H1 (cell line): Measurements from ENCODE around the gene APP. TPM values are rescaled to one million over a fixed set of nuclear protein-coding genes. Genes with fewer than 3 reads are reported as not detected.

Experiments
- CTCF ChIA-PET: fragments of 300-600 bp; sonication (Branson Sonifier 250); formaldehyde crosslinking; loops from one replicate; lab custom pipeline; 2021; ENCODE audit not compliant: partially characterized antibody; lab: Charles Lee
- POLR2A ChIA-PET: fragments of 300-600 bp; sonication (Branson Sonifier 250); formaldehyde crosslinking; loops from one replicate; lab custom pipeline; 2021; ENCODE audit warnings: inconsistent platforms; ENCODE audit not compliant: partially characterized antibody; lab: Charles Lee
- DNase-seq, 2 experiments: peaks; one replicate each; pipeline versions ENCODE4 v3.0.0 to v3.0.0-alpha.2; 2010 to 2022; ENCODE audit warnings: low spot score in 2 of 2, low read depth in 1 of 2, mixed read lengths in 1 of 2
- FAIRE-seq: peaks from 2 replicates; lab custom pipeline; 2011; peaks lifted over from hg19 to GRCh38; lab: Jason Lieb, UNC
- H2AFZ ChIP-seq: 2 replicates; pipeline ENCODE4 v1.8.1; 2012; ENCODE audit warnings: low read length, inconsistent platforms
- H2AK5ac ChIP-seq: 2 replicates; pipeline ENCODE4 v1.6.1; 2013; ENCODE audit warnings: low read depth, low read length
- H2BK120ac ChIP-seq: replicated peaks from 2 replicates; pipeline ENCODE3; 2013; ENCODE audit warnings: low read depth, low read length, inconsistent platforms
- H2BK12ac ChIP-seq: 2 replicates; pipeline ENCODE4 v1.6.1; 2013; ENCODE audit warnings: low read depth, low read length
- H2BK15ac ChIP-seq: 2 replicates; pipeline ENCODE4 v1.6.1; 2013; ENCODE audit warnings: low read length
- H2BK20ac ChIP-seq: 2 replicates; pipeline ENCODE4 v1.6.1; 2013; ENCODE audit warnings: low read length
- H2BK5ac ChIP-seq: 2 replicates; pipeline ENCODE4 v1.6.1; 2013; ENCODE audit warnings: low read depth, low read length
- H3K14ac ChIP-seq: 2 replicates; pipeline ENCODE4 v1.6.1; 2013; ENCODE audit warnings: inconsistent platforms; ENCODE audit not compliant: insufficient read length
- H3K18ac ChIP-seq: 2 replicates; pipeline ENCODE4 v1.6.1; 2013; ENCODE audit warnings: low read length; ENCODE audit errors: extremely low read depth
- H3K23ac ChIP-seq: 2 replicates; pipeline ENCODE4 v1.6.1; 2013; ENCODE audit warnings: inconsistent platforms; ENCODE audit not compliant: insufficient read length
- H3K23me2 ChIP-seq: 2 replicates; pipeline ENCODE4 v1.6.1; 2013; ENCODE audit warnings: low read depth, low read length
- H3K27ac ChIP-seq: 2 replicates; pipeline ENCODE4 v1.6.1; 2011; ENCODE audit warnings: low read depth, low read length, inconsistent platforms
- H3K27me3 ChIP-seq, 4 experiments: replicated peaks in 1 of 4; 1 replicate in 1 of 4; 2 replicates in 3 of 4; pipeline versions ENCODE4 v1.6.1 to v1.8.1; 2011 to 2013; ENCODE audit warnings: low read length in 3 of 4, mild to moderate bottlenecking in 3 of 4, inconsistent platforms in 2 of 4, mixed read lengths in 2 of 4, moderate library complexity in 1 of 4; ENCODE audit not compliant: control insufficient read depth in 3 of 4, insufficient read depth in 3 of 4; ENCODE audit errors: extremely low read depth in 1 of 4
- H3K36me3 ChIP-seq, 4 experiments: 2 replicates each; pipeline versions ENCODE4 v1.6.1 to v1.8.1; 2011 to 2013; ENCODE audit warnings: mild to moderate bottlenecking in 4 of 4, low read length in 3 of 4, moderate library complexity in 2 of 4, control low read depth in 1 of 4, inconsistent platforms in 1 of 4; ENCODE audit not compliant: insufficient read depth in 4 of 4, control insufficient read depth in 2 of 4
- H3K4ac ChIP-seq: replicated peaks from 2 replicates; pipeline ENCODE3; 2013; ENCODE audit warnings: low read length, low read depth, mixed read lengths, inconsistent platforms; ENCODE audit not compliant: insufficient read length
- H3K4me1 ChIP-seq, 4 experiments: replicated peaks in 1 of 4; 1 replicate in 1 of 4; 2 replicates in 3 of 4; pipeline versions ENCODE4 v1.6.1 to v1.8.1; 2011 to 2013; ENCODE audit warnings: low read length in 3 of 4, inconsistent platforms in 2 of 4, mixed read lengths in 1 of 4; ENCODE audit not compliant: insufficient read depth in 4 of 4, control insufficient read depth in 3 of 4
- H3K4me2 ChIP-seq, 2 experiments: 2 replicates each; pipeline versions ENCODE4 v1.6.1 to v1.8.1; 2011 to 2013; ENCODE audit warnings: low read depth in 2 of 2, low read length in 2 of 2, control low read depth in 1 of 2, inconsistent platforms in 1 of 2, mild to moderate bottlenecking in 1 of 2; ENCODE audit not compliant: insufficient read depth in 1 of 2
- H3K4me3 ChIP-seq, 4 experiments: fragments of 200-600, 300-600 bp in 1 of 4; sonication (generic), shearing (Covaris generic), sonication (Bioruptor Twin) in 1 of 4; 2 replicates each; pipeline versions ENCODE4 v1.5.1 to v1.8.1; 2011 to 2016; ENCODE audit warnings: low read length in 4 of 4, low read depth in 3 of 4, control low read depth in 2 of 4, inconsistent platforms in 2 of 4, mild to moderate bottlenecking in 2 of 4, mixed read lengths in 1 of 4, moderate library complexity in 1 of 4; ENCODE audit not compliant: insufficient read depth in 2 of 4; ENCODE audit errors: extremely low read depth in 1 of 4
- H3K56ac ChIP-seq: replicated peaks from 2 replicates; pipeline ENCODE3; 2013; ENCODE audit warnings: low read depth, mild to moderate bottlenecking, mixed read lengths, low read length, inconsistent platforms; ENCODE audit not compliant: insufficient read length
- H3K79me1 ChIP-seq: 2 replicates; pipeline ENCODE4 v1.6.1; 2013; ENCODE audit warnings: low read depth, low read length, control low read depth
- H3K79me2 ChIP-seq, 2 experiments: 2 replicates each; pipeline versions ENCODE4 v1.6.1 to v1.8.1; 2012 to 2013; ENCODE audit warnings: low read length in 2 of 2, mild to moderate bottlenecking in 2 of 2, inconsistent platforms in 1 of 2; ENCODE audit not compliant: insufficient read depth in 2 of 2, control insufficient read depth in 1 of 2
- H3K9ac ChIP-seq, 4 experiments: replicated peaks in 1 of 4; 1 replicate in 1 of 4; 2 replicates in 3 of 4; pipeline versions ENCODE4 v1.6.1 to v1.8.1; 2011 to 2013; ENCODE audit warnings: low read depth in 3 of 4, low read length in 3 of 4, control low read depth in 2 of 4, mild to moderate bottlenecking in 2 of 4, moderate library complexity in 2 of 4, inconsistent platforms in 1 of 4; ENCODE audit errors: extremely low read depth in 1 of 4
- H3K9me3 ChIP-seq, 2 experiments: 2 replicates each; pipeline versions ENCODE4 v1.6.1 to v1.8.1; 2012 to 2013; ENCODE audit warnings: mild to moderate bottlenecking in 2 of 2, moderate library complexity in 2 of 2, control low read depth in 1 of 2, inconsistent platforms in 1 of 2, low read depth in 1 of 2, low read length in 1 of 2, mixed read lengths in 1 of 2; ENCODE audit not compliant: insufficient read depth in 2 of 2
- H4K20me1 ChIP-seq, 2 experiments: replicated peaks in 1 of 2; 2 replicates each; pipeline versions ENCODE3 to v1.8.1; 2011 to 2013; ENCODE audit warnings: inconsistent platforms in 2 of 2, low read length in 2 of 2, mild to moderate bottlenecking in 1 of 2; ENCODE audit not compliant: insufficient read depth in 2 of 2, control insufficient read depth in 1 of 2
- H4K5ac ChIP-seq: 2 replicates; pipeline ENCODE4 v1.6.1; 2013; ENCODE audit warnings: low read length, low read depth, mixed read lengths, inconsistent platforms; ENCODE audit not compliant: insufficient read length
- H4K8ac ChIP-seq: 2 replicates; pipeline ENCODE4 v1.8.0; 2013; ENCODE audit warnings: mild to moderate bottlenecking, moderate library complexity, low read length, inconsistent platforms; ENCODE audit not compliant: insufficient read depth; ENCODE audit errors: extremely low read depth
- H4K91ac ChIP-seq: replicated peaks from 2 replicates; pipeline ENCODE3; 2013; ENCODE audit warnings: low read length, mixed read lengths, inconsistent platforms; ENCODE audit not compliant: insufficient read length
- ASH2L ChIP-seq: fragments of 200-600, 300-600 bp; sonication (generic); IDR thresholded peaks from one replicate; pipeline ENCODE4 v1.7.1; 2017; ENCODE audit warnings: low read length
- BCL11A ChIP-seq, 2 experiments: IDR thresholded peaks; one replicate each; pipeline ENCODE4 v1.6.1; 2011; ENCODE audit warnings: low read depth in 2 of 2, low read length in 2 of 2, mild to moderate bottlenecking in 2 of 2
- CEBPB ChIP-seq: IDR thresholded peaks from 2 replicates; pipeline ENCODE4 v1.6.1; 2012; ENCODE audit warnings: low read depth, low read length
- CHD1 ChIP-seq: IDR thresholded peaks from 2 replicates; pipeline ENCODE4 v1.6.1; 2012; ENCODE audit warnings: low read depth, low read length, improper control_type of control experiment
- HDAC2 ChIP-seq, 2 experiments: fragments of 300-600 bp in 1 of 2; sonication (generic) in 1 of 2; IDR thresholded peaks; 2 replicates each; pipeline ENCODE4 v1.6.1; 2011 to 2012; ENCODE audit warnings: low read depth in 2 of 2, low read length in 2 of 2, mild to moderate bottlenecking in 2 of 2, moderate library complexity in 2 of 2, borderline replicate concordance in 1 of 2, inconsistent platforms in 1 of 2
- HDAC6 ChIP-seq: IDR thresholded peaks from one replicate; pipeline ENCODE4 v1.7.1; 2012; ENCODE audit warnings: low read depth, mild to moderate bottlenecking, inconsistent platforms, low read length, moderate library complexity
- JUN ChIP-seq: IDR thresholded peaks from 2 replicates; pipeline ENCODE4 v1.6.1; 2011; ENCODE audit warnings: low read depth, mild to moderate bottlenecking, improper control_type of control experiment, low read length
- KDM4A ChIP-seq: IDR thresholded peaks from one replicate; pipeline ENCODE4 v1.7.1; 2012; ENCODE audit warnings: low read depth, mild to moderate bottlenecking, moderate library complexity, low read length, inconsistent platforms; ENCODE audit not compliant: severe bottlenecking
- MAX ChIP-seq: IDR thresholded peaks from 2 replicates; pipeline ENCODE4 v1.6.1; 2012; ENCODE audit warnings: inconsistent platforms
- RNF2 ChIP-seq: fragments of 200-900, 300-1000 bp; sonication (generic); IDR thresholded peaks from 2 replicates; pipeline ENCODE4 v1.7.1; 2016; ENCODE audit warnings: borderline replicate concordance, low read depth, mild to moderate bottlenecking, antibody characterized with exemption, low read length; ENCODE audit not compliant: poor library complexity, severe bottlenecking; ENCODE audit errors: missing control alignments
- RXRA ChIP-seq: IDR thresholded peaks from 2 replicates; pipeline ENCODE4 v1.6.1; 2011; ENCODE audit warnings: low read depth, mild to moderate bottlenecking, low read length, moderate library complexity; ENCODE audit not compliant: insufficient read depth
- SIRT6 ChIP-seq: IDR thresholded peaks from one replicate; pipeline ENCODE4 v1.7.1; 2012; ENCODE audit warnings: low read length, inconsistent platforms
- SIX5 ChIP-seq: IDR thresholded peaks from 2 replicates; pipeline ENCODE4 v1.6.1; 2011; ENCODE audit warnings: mild to moderate bottlenecking, low read depth, low read length
- TBP ChIP-seq: IDR thresholded peaks from 2 replicates; pipeline ENCODE4 v1.6.1; 2011; ENCODE audit warnings: low read depth, low read length, improper control_type of control experiment
- WGBS, 2 experiments: shearing (Covaris generic) in 1 of 2; methylation state at CpG; one replicate each; pipeline versions ENCODE4 v1.1.6 to v1.1.7; 2013 to 2015; ENCODE audit warnings: low lambda C conversion rate in 2 of 2, mixed read lengths in 2 of 2, inconsistent platforms in 1 of 2, low coverage in 1 of 2, missing lambda C conversion rate in 1 of 2; ENCODE audit not compliant: insufficient replicate concordance in 2 of 2, insufficient coverage in 1 of 2, insufficient read length in 1 of 2; ENCODE audit errors: extremely low coverage in 1 of 2, missing lambda C conversion rate in 1 of 2; 5-methylcytosine and 5-hydroxymethylcytosine counted together
- polyA plus RNA-seq, 7 experiments: library from polyadenylated mRNA; depleted of rRNA in 3 of 7; stranded (reverse) in 5 of 7; unstranded in 2 of 7; fragments of >200 nt in 5 of 7; fragments of 200-250 nt in 2 of 7; gene quantifications; 1 replicate in 5 of 7; 2 replicates in 1 of 7; 4 replicates in 1 of 7; pipeline versions ENCODE4 v1.2.1 to v1.2.3, GENCODE V29; 2011 to 2013; ENCODE audit warnings: missing spikeins in 2 of 7, mixed read lengths in 2 of 7
- total RNA-seq: library from RNA; stranded (reverse); fragmentation: NEBNext Ultra II Directional; extraction: Animal tissue kit (Norgen Biotek cat#: 25700); gene quantifications from 2 replicates; pipeline ENCODE4 v1.2.1, GENCODE V29; 2021

The APP gene
- total and polyA plus RNA-seq, 2 of the 8 experiments (the other 6 are each of a cell fraction or from before 2014, with no cell fraction given) = 375 to 551 TPM

GRCh38 chr21:26115305-26115704 is 55.3 kb downstream of the APP start:
- Histone ChIP-seq H3K23ac (no peak overlapping the region), H2BK5ac (no peak overlapping the region), H3K4me1 (peaks cover 4 to 21% (median 15%) of the 10 kb centered on the region in 4 experiments; a peak in 6 of 7 replicates), H3K9me3 (no peaks in the 10 kb centered on the region), H3K18ac (no peak overlapping the region), H3K4ac (no peak overlapping the region), H3K36me3 (peaks cover 0 to 15% (median 3%) of the 10 kb centered on the region in 4 experiments; a peak in 5 of 8 replicates), H4K5ac (no peak overlapping the region), H4K91ac (no peak overlapping the region), H3K56ac (no peak overlapping the region), H3K4me2 (no peak overlapping the region; a peak in 2 of 4 replicates), H2BK20ac (no peak overlapping the region), H2BK120ac (no peak overlapping the region), H3K4me3 (no peak overlapping the region), H3K9ac (no peak overlapping the region; a peak in 1 of 7 replicates), H4K8ac (no peak overlapping the region), H2BK15ac (no peak overlapping the region), H2BK12ac (no peak overlapping the region), H3K27ac (no peak overlapping the region), H2AFZ (no peak overlapping the region), H3K79me1 (peaks cover 5% of the 10 kb centered on the region), H4K20me1 (peaks cover 5 to 10% of the 10 kb centered on the region in 2 experiments), H3K23me2 (no peaks in the 10 kb centered on the region), H2AK5ac (no peak overlapping the region), H3K27me3 (no peaks in the 10 kb centered on the region), H3K14ac (no peak overlapping the region), H3K79me2 (peaks cover 6 to 95% of the 10 kb centered on the region in 2 experiments; a peak in 3 of 4 replicates)
- WGBS, 2 experiments = 81% methylated on average over 3 of the region's 3 CpGs; no CpG with 5 or more reads in 1 of the 2 experiments
- no peak for DNase-seq
- ChIA-PET CTCF (interaction anchor here (0.6 to 1.1 kb wide), 2 partner anchors 53 to 109 kb away, joined by 3 read pairs; no protein-coding TSS in a partner anchor), POLR2A (interaction anchor here (1.5 to 2.5 kb wide), 3 partner anchors 8 to 33 kb away, joined by 6 to 9 read pairs (median 9); no protein-coding TSS in a partner anchor)
- no peak for FAIRE-seq
- TF ChIP-seq HDAC6 (no peak), MAX (no peak), RXRA (no peak), TBP (no peak), CHD1 (no peak), SIX5 (no peak), RNF2 (no peak), CEBPB (no peak), KDM4A (no peak), SIRT6 (no peak), ASH2L (no peak), HDAC2 (IDR thresholded peaks at IDR 0.05; ENCODE audit: borderline replicate concordance in 1 of 2, low read depth in 2 of 2, low read length in 2 of 2) (no peak), BCL11A (IDR thresholded peaks at IDR 0.05; ENCODE audit: low read depth in 2 of 2, low read length in 2 of 2) (no peak), JUN (no peak)
